ENCODE data around the gene LCA5L.
A peak's percentile ranks its signal among the peaks of the same experiment; 100 is the strongest.

The LCA5L gene

DNA sequence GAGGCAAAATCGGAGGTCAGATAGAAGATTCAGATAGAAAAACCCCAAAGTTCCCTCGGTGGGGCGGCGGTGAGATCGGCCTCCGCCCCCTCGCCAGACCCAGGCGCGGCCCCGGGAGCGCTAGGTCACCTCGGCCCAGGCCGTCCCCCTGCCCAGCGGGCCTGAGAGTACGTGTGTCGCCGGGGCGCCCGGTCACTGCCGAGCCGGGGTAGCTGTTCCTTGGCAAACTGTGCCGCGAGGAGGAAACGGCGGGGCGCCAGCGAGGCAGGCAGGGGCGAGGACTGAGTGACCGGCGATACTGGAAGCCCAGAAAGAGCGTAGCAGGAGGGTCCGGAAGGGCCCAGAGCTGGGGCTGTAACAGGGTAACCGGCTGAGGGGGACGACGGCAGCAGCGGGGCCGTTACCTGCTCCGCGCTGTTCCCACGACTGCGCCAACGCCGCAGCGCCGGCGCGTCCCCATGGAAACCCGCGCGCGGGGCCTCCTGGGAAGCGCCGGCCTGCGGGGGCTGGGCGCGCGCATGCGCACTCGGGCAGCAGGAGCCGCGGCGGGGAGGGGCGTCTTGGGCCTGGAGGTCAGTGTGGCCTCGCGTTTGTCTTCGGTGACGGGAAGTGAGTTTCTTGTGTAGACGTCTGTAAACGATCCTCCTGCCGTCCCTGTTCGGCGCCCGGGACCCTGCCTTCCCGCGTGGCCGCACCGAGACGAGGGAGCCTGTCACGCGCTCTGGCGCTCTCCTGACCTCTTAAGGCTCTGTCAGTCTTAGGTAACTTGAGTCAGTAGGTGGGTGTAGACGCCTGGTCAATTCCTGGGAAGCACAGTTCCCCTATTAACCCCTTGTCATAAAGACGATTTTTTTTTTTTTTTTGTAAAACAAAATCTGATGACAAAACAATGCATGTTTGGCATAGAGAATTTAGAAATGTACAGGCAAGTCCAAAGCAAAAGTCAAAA is at the start of gene LCA5L:
Gene LCA5L (minus strand): TSS at position 458 of the 949 bp plus-strand sequence. CDS start 17,285 bp downstream, outside the sequence.
- peak; percentile 97 for DNase-seq

DNA sequence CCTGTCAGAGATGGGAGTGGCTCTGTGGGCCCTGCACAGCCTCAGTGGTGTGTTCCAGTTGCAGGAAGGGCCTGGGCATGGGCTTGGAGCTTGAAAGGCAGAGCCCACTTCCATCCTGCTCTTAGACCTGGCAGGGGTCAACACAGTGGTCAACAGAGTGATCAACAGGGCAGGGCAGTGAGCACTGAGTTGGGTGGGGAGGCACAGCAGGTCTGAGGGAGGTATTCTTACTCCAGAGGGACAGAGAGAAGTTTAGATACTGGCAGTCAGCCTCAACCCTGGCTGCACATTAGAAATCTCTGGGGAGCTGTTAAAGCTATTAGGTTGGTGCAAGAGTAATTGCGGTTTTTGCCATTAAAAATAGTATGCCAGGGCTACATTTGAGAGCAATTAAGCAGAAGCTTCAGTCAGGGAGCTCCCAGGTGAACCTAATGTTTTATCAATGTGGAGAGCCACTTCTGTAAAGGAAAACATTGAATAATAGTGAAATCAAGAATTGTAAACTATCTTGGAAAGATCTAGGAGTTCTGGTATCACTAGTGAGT is 43.9 kb upstream of the LCA5L start:
- DNase-seq = no peak

GRCh38 chr21:39484711-39485276 is 39.2 kb upstream of the LCA5L start:
- DNase-seq = no peak

- no peak for DNase-seq
Observed at GRCh38 chr21:39483917-39484316, 38.3 kb upstream of the LCA5L start.

DNA sequence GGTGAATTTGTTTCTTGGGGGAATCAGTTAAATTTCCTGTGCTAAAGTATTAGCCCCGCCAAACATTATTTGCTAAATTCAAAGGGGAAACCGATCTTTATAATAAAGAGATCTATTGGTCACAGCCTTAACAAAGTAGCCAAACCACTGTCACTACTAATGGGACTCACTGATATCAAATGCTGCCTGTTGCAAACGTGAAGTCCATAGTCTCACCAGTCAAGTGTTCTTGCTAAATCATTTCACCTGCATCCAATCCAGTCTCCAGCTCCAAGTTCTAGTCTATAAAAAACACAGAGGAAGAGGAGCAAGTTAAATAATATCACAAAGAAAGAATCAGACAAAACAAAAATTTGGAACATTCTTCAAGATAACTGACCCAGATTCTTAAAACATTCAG is 36.3 kb upstream of the LCA5L start:
- DNase-seq = no peak

GRCh38 chr21:39480271-39480670 is 34.7 kb upstream of the LCA5L start:
- DNase-seq = no peak

DNA sequence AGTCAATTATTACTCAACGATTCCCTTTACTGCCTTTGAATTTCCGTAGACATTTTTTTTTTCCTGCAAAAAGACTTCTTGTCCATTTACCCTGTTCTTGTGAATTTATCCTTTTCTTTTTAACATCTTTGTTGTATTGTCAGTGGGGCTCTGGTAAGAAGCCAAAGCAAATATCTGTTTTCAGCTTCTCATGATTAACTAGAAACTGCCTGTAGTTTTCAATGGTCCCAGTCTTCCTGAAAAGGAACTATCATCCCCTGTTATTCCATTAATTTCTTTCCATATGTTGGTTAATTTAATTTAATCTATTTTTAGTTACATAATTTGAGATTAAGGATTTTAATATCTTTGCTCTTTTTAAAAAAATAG is 34.2 kb upstream of the LCA5L start:
- DNase-seq = no peak

DNA sequence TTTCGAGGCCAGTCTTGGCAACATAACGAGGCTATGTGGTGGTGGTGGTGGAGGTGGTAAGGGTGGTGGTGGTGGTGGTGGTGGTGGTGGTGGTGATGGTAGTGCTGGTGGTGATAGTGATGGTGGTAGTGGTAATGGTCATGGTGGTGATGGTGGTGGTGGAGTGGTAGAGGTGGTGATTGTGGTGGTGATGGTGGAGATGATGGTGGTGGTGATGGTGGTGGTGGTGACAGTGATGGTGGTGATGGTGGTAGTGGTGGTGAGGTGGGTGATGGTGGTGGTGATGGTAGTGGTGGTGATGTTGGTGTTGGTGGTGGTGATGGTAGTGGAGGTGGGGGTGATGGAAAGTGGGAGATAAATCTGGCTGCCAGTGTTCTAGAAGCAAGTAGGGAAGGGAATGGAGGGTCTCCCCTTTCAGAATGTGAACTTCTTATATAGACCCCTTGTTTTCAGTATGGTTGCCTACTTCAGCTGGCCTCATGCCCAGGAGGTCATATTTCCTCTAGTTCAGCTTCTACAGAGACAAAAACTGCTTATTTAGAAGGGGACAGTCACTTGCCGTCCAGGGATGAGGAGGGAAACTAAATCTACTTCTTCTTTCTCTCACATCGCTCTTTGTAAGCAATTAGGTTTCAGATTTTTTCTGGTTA is 33.7 kb upstream of the LCA5L start:
- no peak for DNase-seq

GRCh38 chr21:39474611-39475010 is 29.0 kb upstream of the LCA5L start:
- no peak for DNase-seq

- DNase-seq = no peak
Observed at GRCh38 chr21:39472786-39473185, 27.2 kb upstream of the LCA5L start.

DNA sequence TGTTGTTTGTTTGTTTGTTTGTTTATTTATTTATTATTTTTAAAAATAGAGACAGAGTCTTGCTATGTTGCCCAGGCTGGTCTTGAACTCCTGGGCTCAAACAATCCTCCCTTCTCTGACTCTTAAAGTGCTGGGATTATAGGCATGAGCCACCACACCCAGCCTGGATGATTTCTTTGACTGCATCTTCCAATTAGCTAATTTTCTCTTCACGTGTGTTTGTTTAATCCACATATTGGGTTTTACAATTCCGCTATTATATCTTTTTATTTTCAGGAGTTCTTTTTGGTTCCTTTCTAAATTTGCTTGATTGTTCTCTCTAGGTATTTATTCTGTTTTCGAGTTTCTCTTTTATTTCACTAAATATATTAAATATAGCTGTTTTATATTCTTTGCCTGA is 26.0 kb upstream of the LCA5L start:
- DNase-seq = no peak

- no peak for DNase-seq
Observed at GRCh38 chr21:39468559-39468958, 23.0 kb upstream of the LCA5L start.

DNA sequence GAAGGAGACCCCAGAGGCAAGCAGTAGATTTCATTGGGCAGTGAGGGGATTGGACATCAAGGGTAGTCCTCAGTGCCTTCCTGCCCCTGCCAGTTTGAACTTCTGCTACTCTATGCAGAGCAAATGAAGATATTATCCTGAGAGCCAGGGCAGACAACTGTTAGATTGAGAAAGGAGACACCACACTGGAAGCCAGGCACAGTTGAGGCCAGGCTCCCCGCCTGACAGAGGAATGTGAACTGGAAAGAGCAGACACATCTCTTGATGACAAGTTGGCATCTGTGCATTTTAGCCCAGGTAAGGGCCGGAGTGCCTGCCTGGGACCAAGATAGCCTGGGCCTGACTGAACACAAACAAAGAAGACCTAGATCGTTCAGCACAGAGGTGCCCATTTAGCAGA is 22.2 kb upstream of the LCA5L start:
- DNase-seq = no peak

DNA sequence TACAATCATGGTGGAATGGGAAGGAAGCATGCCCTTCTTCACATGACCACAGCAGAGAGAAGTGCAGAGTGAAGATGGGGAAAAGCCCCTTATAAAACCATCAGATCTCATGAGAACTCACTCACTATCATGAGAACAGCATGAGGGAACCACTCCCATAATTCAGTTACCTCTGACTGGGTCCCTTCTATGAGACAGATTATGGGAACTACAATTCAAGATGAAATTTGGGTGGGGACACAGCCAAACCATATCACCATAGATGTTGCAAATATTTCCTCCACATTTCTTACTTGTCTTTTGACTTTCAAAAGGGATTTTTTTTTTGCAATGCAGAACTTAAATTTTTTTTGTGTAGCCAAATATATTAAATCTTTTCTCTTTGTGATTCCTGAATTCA is 21.0 kb upstream of the LCA5L start:
- DNase-seq = no peak

DNA sequence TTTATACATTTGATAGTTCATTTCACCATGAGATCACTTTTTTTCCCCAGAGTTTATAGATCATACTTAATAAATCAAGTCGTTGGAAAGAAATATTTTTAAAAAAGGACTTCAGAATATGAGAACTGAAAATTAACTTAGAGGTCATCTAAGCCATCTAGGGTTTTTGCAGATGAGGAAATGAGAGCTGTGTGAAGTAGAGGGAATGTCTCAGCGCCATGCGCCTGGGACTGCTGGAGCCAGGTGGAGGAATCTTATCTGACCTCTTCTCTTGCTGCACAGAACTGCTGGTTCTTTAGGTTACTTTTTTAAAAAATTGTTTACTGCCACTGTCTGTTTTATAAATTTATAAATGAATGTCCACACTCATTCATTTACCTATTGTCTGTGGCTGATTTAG is 17.7 kb upstream of the LCA5L start:
- no peak for DNase-seq

- DNase-seq = no peak
Observed at GRCh38 chr21:39461419-39461818, 15.8 kb upstream of the LCA5L start.

DNA sequence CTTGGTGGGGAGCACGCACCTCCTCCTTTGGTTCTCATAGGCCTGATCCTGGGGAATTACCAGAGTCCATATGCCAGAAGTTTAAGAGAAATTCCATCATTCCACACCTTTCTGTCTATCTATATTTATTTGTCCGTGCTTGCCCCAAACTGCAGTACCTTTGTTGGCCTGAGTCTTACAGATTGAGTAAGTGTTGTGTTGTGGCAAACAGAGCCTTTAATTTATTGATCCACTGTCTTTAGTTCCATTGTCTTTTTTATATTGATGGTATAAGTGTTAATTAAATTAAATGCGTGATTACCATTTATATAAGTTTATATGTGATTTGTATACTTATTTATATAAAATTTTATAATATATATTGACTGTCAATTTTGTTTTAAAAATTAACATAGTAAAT is 11.1 kb upstream of the LCA5L start:
- no peak for DNase-seq

GRCh38 chr21:39454949-39455668 is 9.5 kb upstream of the LCA5L start:
- no peak for DNase-seq

DNA sequence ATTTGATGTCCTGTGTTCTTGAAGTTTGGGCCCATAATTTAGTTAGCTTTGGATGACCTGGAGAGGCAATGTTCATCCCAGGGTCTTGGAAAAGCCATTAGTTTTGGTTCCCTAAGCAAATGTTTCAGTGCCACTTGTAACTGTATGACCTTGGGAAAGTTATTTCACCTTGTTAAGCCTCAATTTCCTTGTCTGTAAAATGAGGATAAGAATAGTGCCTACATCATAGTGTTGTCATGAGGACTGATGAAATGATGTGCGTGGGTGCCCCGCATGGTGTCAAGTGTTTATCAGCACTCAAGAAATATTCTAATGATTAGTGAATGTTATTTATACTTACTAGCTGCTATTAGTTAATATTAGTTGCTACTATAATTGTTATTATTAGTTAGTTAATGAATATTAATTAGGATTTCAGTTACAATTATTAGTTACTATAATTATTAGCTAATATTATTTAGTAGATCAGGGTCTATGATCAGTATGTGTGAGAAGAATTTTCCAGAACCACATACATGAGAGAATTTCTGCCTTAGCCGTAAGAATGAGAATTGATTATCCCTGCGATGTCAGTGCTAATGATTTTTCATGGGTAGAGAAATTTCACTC is 8.1 kb upstream of the LCA5L start:
- DNase-seq = no peak

GRCh38 chr21:39452970-39453342 is 7.4 kb upstream of the LCA5L start:
- DNase-seq = no peak

DNA sequence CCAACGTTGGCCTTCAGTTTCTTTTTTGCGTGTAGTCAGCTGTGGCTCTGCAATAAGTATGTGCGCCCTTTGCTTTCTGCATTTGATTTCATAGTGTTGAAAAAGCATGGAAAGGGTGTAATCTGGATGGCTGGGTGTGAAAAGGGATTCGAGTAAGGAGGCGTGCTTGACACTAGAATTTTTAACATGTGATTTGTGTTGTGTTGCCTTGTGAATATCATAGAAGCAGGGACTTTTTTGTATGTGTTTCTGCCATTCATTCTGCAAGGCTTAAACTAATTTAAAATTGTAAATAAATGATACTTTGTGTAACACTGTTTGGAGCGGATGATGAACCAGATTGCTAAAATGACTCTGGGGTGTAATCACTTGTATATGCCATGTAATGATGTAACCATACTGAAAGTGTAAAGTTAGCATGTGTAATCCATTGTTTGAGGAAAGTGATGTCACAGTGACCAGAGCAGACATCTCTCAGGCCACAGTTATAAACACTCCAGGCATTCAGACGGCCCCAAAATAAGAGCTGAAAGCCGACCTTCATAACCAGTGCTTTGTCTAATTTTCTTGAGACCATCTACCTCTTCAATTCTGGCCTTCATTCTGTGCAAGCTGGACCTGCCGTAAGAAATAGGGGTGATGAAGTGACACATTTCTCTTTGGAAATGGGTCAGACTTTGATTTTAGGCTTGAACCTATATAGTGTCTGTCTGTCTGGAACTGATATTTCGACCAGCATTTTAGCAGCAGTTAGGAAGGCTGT is 6.8 kb upstream of the LCA5L start:
- no peak for DNase-seq
